ENCODE measurements around the gene HMX1.

Gene HMX1

GRCh38 chr4:8891646-8892555, 20.3 kb upstream of the HMX1 start:
- no peak for DNase-seq

DNA sequence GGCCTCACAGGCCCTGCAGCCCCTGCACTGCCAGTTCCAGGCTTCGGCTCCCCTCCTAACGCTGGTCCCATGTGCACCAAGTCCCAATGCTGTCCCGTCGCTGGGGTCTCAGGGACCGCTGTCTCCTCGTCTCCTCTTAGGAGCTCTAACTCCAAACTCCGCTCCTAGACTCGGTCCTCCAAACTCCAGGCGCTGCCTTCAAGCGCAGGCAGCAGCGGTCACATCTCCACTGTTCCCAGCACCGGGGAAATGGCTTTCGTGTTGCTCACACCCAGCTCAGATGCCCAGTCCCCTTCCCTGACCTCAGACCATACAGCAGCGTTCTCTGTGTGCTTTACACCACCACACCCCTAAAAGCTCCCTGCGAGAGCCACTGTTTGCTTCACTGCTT, 19.6 kb upstream of the HMX1 start:
- DNase-seq: no peak

GRCh38 chr4:8888856-8889255, 17.2 kb upstream of the HMX1 start:
- no peak for DNase-seq

DNA sequence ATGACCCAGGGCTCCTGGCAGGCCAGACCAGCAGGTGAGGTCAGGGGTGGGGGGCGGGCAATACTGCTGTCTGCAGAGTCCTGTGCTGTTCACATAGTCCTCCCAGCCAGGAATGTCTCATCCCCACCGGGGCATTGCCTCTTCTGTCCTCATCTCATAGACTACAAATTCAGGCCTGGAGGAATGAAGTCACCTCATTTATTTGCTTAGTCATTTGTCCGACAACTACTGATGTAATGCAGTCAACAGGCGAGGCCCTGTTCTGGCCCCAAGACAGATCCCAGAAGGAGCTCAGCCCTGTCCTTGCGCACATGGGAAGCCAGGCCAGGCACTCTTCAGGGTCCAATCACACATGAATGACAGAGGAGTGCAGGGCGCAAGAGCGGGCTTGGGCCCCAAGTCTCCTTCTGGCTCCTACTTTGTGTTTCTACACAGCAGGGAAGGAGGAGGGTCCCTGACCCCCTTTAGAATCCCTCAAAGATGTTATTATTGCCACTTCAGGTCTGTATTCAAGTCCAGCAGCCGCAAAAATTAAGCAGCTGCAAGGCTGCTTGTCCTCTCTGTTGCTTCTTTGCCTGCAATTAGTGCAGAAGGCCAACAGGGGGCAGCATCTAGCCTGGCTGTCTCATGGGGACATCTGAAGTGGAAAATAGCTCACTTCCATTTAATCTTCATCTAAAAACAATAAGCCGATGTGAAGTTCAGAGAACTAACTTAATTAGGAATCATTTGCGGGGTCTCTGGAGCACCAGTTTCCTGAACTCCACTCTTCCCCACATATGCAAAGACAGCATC, 15.2 kb upstream of the HMX1 start:
- no peak for DNase-seq

GRCh38 chr4:8882239-8882638, 10.6 kb upstream of the HMX1 start:
- no peak for DNase-seq

- no peak for DNase-seq
These were observed 9.2 kb upstream of the HMX1 start for GRCh38 chr4:8880851-8881250.

DNA sequence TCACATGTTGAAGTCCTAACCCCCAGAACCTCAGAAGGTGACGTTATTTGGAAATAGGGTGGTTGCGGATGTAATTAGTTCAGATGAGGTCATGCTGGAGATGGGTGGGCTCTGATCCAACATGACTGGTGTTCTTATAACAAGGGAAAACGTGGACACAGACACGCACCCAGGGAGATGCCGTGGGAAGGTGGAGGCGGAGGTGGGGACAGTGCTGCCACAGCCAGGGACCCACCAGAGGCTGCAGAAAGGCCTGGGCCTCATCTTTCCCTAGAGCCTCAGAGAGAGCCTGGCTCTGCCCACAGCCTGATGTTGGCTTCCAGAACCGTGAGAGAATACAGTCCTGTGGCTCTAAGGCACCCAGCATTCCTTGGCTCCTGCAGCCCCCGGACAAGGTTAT, 7.9 kb upstream of the HMX1 start:
- no peak for DNase-seq

DNA sequence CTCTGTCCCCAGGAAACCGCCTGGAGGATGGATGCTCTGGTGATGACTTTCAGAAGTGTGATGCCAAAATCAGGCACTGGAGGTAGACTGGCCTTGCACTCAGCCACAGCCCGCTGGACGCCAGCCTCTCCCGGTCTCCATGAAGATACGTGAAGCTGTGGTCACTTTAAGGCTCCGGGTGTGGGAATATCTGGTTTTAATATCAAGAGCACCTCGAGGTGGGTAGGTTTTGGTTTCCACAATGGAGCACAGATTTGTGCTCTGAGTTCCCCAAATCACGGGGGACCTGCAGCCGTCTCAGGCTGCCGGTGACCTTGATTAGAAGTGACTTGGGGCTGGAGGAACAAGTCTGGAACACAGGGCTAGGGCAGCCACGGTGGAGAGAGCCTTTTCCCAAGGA, 6.8 kb upstream of the HMX1 start:
- no peak for DNase-seq

DNA sequence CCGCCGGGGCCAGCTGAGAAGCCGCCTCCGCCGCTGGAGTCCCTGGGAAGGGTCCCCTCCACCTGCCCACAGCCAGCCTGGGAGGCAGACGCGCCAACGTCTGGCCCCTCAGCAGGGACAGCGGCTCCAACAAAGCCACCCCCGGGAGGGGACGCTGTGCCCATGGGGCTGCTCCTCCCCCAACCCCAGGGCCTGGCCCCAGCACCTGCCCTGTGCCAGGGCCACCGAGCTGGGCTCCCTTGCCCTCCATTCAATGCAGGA, 6.1 kb upstream of the HMX1 start:
- DNase-seq: no peak

DNA sequence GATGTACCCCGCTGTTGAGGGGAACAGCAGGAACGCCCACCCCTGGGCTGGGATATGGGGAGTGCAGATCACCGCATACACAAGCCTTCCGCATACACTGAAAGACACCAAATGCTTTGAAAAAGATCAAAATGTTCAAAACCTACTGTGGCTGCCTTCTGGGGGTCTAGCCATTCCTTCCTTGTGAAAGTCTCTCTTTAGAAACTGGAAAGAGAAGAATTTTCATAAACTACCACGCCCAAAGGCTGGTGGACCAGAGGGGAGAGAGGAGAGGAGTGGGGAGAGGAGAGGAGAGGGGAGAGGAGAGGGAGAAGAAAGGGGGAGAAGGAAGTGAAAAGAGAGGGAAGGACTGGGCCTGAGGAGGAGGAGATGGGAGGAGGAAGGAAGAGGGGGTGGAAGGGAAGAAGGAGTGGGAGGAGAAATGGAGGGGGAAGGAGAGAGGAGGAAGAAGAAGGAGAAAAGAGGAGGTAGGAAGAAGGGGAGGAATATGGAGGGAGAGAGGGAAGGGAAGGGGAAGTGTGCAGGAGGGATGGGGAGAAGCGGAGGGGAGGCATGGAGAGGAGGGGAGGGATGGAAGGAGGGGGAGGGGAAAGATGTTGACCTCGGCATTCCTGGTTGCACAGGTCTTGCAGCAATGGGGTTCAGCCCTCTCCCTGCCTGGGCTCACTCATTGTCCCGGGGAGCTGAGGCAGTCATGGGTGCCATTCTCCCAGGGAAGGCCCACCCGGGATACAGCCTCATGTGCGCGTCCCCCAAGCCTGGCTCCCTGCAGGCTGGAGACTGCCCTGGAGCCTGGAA, 5.5 kb upstream of the HMX1 start:
- no peak for DNase-seq

DNA sequence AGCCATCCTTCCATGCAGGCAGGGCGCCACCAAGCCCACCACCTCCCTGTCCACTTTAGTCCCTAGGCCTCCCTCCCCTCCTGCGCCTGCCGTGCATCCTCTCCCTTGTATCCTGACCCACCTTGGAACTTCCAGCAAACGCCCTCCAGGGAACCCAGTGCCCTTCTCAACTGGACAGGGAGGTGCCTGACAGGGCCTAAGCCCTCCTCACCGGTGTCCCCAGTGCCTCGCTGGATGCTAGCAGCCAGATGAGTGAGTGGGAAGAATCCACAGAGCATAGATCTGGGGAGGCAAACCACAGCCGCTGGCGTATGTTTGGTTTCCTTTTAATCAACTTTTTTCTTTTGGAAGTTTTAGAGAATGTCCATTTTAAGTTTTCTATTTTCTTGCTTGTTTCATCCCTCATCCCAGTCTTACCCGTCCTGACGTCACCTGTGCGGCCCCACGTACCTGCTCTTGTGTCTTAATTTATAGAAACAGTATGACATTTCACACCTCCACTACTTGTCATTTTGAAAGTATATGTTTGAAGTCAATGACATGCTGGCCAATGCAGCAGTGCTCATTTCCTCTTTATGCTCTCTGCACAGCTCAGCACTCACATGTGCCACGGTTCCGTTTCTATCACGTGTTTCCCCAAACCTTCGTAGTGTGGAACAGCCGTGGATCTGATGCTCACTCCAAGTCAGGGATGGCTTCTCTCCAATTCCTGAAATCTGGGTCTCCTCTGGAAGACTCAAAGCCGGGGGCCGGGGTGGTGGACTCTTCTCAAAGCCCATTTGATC, 3.4 kb upstream of the HMX1 start:
- DNase-seq: no peak

DNA sequence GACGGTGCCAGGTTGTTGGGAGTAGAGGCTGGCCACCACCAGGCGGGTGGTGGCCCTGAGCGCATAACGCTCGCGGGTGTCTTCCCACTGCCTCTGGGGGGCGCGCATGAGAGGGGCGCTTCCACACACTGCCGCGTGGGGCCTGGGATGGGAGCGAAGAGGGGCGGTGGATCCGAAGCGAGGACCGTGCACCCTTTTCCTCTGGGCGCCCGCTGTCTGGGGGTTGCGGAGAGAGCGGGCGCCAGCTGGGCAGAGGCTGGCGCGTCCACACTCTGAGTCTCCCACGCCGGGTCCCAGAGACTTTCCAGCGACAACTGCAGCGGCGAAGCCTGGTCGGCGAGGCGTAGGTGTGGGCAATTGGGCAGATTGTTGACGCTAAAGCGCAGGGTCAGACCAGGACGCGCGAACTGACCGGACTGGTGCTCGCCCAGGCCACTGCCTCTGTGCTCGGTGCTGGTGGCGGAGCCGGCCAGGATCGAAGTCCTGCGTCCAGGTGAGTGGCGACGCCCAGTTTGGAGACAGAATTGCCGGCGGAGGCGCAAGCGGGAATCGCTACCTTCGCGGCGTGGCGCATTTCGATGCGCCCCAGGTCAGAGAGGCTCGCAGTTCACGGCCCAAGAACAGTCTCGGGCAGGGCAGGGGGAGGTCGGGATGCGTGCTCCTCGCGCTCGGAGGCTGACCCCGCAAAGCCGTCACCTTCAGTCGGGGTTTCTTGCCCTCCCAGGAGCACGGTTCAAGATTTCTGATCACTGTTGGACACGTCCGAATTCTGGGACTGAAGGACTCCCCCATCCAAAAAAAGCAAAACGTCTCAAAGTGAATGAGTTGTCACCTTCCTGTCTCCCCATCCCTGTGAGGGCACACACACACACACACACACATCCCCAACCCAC, 2.6 kb upstream of the HMX1 start:
- DNase-seq: no peak

GRCh38 chr4:8872402-8873291, 1.0 kb upstream of the HMX1 start:
- DNase-seq: no peak

GRCh38 chr4:8870647-8871416, 807 bp downstream of the HMX1 start:
- DNase-seq: no peak

GRCh38 chr4:8869898-8870646, 1.6 kb downstream of the HMX1 start:
- DNase-seq: no peak

- no peak for DNase-seq
These were observed 2.4 kb downstream of the HMX1 start for GRCh38 chr4:8869002-8869897.

DNA sequence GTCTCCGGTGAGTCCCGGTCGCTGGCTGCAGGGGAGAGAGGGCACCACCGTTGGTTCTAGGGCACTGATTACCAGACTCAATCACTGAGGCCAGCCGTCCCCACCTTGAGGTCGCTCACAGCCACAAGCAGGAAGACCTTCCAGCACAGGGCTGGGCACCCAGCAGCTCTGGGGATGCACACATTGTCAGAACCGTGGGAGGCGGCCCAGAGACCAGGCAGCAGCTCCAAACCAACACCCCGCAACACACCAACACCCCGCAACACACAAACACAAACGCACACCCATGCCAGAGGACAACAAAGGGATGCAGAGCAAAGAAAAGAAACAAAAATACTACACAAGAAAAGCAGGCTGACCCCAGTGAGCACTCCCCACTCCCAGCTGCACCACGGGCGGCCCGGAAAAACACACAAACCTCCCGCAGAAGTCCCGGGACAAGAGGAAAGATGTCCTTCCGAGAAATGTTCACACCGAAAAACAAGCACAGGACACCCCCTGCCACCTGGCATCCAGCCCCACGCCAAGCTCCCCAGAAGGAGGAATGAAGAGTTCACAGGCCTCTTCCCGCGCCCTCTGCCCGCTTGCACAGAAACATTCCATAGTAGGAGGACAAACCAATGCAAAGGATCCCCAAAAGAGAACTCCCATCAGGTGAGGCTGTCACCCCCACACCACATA, 3.2 kb downstream of the HMX1 start:
- no peak for DNase-seq
